ENCODE measurements around the gene RASEF.

RASEF gene

DNA sequence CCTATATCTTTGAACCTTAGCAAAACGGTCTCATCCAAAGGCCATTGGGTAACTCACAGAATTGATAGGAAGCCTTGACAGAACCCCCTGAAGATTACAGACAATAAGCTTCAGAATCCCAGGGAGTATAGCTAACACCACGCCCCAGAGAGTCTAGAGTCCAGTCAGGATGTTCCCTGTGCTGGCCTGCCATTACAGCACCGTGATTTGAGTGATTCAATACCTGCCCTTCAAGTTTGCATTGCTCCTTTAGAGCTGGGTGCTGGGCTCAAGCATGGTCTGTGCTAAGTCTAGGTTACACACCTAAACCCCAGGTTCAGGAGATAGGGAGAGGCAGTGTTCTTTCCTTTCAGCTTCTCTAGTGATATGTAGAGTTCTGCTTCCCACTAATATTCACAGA, 90.5 kb downstream of the RASEF start:
- FAIRE-seq (no peak), DNase-seq (ENCODE audit: insufficient read length, low spot score) (no peak)
- TF ChIP-seq, protein P1, sequence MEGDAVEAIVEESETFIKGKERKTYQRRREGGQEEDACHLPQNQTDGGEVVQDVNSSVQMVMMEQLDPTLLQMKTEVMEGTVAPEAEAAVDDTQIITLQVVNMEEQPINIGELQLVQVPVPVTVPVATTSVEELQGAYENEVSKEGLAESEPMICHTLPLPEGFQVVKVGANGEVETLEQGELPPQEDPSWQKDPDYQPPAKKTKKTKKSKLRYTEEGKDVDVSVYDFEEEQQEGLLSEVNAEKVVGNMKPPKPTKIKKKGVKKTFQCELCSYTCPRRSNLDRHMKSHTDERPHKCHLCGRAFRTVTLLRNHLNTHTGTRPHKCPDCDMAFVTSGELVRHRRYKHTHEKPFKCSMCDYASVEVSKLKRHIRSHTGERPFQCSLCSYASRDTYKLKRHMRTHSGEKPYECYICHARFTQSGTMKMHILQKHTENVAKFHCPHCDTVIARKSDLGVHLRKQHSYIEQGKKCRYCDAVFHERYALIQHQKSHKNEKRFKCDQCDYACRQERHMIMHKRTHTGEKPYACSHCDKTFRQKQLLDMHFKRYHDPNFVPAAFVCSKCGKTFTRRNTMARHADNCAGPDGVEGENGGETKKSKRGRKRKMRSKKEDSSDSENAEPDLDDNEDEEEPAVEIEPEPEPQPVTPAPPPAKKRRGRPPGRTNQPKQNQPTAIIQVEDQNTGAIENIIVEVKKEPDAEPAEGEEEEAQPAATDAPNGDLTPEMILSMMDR (IDR thresholded peaks at IDR 0.05; ENCODE audit: insufficient read depth, missing control alignments): no peak

DNA sequence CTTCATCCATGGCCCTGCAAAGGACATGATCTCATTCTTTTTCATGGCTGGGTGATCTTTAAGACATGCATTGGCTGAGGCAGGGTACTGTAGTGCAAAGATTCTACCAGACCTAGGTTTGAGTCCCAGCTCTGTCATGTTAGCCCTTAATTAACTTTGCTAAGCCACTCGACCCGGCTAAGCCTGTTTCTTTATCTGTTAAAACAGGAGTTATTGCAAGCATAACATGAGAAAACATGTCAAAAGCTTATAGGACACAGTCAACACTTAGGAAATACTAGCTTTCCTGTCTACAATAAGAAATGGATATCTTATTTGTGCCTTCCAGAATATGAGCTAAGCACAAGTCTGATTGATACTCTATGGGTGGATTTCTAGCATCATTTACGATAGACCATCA, 92.6 kb downstream of the RASEF start:
- TF ChIP-seq, protein P1 (IDR thresholded peaks at IDR 0.05; ENCODE audit: insufficient read depth, missing control alignments): no peak
- no peak for FAIRE-seq

DNA sequence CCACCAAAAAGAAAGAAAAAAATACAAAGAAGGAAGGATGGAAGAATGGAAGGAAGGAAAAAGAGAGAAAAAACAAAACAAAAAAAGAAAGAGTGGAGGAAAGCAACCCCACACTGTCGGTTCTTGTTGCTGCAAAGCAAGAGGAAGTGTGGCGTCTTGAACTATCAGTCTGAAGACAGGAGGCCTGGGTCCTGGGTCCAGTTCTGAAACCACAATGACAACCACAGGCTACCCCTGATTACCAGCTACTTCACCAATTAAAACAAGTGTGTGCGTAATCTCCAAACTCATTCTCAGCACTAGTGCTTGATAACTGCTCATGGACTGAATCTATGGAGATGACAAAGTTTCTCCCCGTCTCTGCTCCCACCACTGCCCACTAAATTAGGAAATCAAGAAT, 93.7 kb downstream of the RASEF start:
- DNase-seq (ENCODE audit: insufficient read length, low spot score) (no peak), FAIRE-seq (no peak)
- TF ChIP-seq, protein P1 (IDR thresholded peaks at IDR 0.05; ENCODE audit: insufficient read depth, missing control alignments): no peak

More for the DNA sequence above, 92.6 kb downstream of the RASEF start:
- DNase-seq (ENCODE audit: insufficient read length, low spot score): no peak

DNA sequence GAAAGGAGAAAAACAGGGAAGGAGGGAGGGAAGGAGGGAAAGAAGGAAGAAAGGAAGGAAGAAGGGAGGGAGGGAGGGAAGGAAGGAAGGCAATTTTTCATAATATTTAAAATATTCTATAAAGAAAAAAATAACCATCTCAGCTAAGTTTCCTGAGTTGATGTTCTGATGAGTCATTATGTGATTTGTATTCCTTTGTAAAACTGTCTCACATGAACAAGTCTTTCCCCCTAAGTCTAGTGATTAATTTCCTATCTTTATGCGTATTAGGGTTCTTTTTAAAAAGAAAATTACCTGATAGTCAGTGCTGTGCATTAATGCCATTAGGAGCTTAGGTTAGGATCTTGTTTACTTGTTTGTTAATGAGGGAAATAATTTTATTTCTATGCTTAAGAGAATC, 94.1 kb downstream of the RASEF start:
- FAIRE-seq: no peak
- no peak for DNase-seq (ENCODE audit: insufficient read length, low spot score)
- TF ChIP-seq, protein P1 (IDR thresholded peaks at IDR 0.05; ENCODE audit: insufficient read depth, missing control alignments): no peak

DNA sequence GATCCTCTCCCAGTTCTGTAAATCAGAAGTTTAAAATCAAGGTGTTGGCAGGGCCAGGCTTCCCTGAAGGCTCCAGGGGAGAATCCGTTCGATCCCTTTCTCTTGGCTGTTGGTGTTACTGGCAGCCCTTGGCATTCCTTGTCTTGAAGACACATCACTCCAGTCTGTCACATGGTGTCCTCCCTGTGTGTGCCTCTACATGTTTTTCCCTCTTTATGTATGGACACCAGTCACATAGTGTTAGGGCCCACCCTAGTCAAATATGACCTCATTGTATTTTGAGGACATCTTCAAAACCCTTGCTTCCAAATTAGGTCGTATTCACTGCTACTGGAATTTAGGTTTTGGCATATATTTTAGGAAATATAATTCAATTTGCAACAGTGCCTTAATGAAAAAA, 94.6 kb downstream of the RASEF start:
- FAIRE-seq: no peak
- TF ChIP-seq, protein P1 (IDR thresholded peaks at IDR 0.05; ENCODE audit: insufficient read depth, missing control alignments): no peak
- no peak for DNase-seq (ENCODE audit: insufficient read length, low spot score)

DNA sequence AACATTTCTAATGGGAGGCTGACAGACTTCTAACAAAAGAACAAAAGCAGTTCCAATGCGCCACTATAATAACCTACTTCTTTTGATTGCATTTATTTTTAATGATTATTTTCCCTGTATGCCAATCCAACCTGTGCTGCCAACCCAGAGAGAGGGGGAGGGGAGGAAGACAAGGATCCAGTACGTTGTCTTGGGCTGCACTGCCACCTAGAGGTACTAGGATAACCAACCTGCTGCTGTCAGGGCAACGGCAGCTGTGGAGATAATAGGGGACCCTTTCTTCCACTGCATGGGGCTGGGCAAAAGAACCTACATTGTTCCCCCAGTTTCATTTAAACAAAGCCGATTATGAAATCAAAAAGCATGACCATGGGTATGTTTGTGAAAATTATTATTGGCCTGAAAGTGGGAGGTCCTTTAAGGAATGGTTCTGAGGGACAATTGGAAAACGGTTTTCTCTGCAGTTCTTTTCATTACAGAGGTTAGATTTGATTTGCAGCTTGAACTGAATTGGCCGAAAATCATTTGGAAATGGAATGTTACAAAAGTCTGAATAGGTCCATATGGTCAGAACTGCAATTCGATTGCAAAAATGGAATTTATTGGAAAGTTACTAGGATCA, 101.3 kb downstream of the RASEF start:
- DNase-seq (ENCODE audit: insufficient read length, low spot score) (no peak), FAIRE-seq (no peak)
- TF ChIP-seq, protein P1 (IDR thresholded peaks at IDR 0.05; ENCODE audit: insufficient read depth, missing control alignments): peak; percentile 94

DNA sequence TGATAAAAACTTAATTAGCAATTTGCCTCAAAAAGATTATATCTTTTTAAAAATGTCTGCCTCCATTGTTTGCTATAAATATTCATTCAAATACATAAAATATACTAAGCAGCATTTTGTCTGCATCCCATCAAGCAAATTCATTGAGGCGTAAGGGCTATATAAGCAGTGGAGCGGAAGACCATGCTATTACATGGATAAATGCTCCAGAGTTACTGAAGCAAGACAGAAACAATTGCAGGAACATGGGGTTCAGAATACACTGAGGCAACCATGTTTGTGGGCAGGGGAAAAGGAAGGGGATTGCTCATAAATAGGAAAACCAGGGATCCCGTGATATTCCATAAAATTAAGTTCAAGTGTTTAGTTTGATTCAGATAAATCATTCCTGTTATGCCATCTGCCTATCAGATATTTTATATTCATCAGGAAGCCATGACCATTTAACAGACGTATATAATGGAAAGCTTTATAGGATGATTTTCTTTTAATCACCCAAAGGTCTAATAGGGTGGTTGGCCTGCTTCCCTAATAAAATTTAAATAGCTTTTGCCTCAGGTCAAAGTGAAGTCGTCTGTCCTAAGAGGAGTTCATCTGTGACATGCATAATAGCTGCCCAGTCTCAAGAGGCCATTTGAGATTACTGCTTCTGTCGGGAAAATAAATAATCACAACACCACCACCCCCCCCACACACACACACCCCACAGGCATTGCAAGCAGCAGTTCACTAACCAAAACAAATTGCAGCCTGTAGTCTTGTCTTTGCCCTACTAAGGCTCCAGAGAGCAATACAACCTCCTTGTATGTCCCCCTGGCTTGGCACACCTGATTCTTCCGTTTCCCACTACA, 105.2 kb downstream of the RASEF start:
- FAIRE-seq (no peak), DNase-seq (ENCODE audit: insufficient read length, low spot score) (no peak)
- TF ChIP-seq, protein P1 (IDR thresholded peaks at IDR 0.05; ENCODE audit: insufficient read depth, missing control alignments): no peak

Data from D721Med (cell line).